PC-9 (cell line): ENCODE measurements around the gene FOLR1. TPM values are rescaled to one million over a fixed set of nuclear protein-coding genes. Genes with fewer than 3 reads are reported as not detected.

Experiments used
- BruUV-seq: library from RNA; stranded (reverse); fragments of 400-500 nt; replicated peaks from 2 replicates; lab custom pipeline; 2021; lab: Mats Ljungman, UMichigan
- CTCF ChIA-PET: fragments of 300-600 bp; sonication (Branson Sonifier 250); formaldehyde crosslinking; loops from one replicate; lab custom pipeline; 2022; ENCODE audit warnings: antibody characterized with exemption; lab: Charles Lee
- POLR2A ChIA-PET: fragments of 300-600 bp; sonication (Branson Sonifier 250); formaldehyde crosslinking; loops from one replicate; lab custom pipeline; 2022; ENCODE audit warnings: antibody characterized with exemption; ENCODE audit not compliant: unreplicated experiment; lab: Charles Lee
- DNase-seq, 2 experiments: peaks; one replicate each; pipeline versions ENCODE4 v3.0.0 to v3.0.0-alpha.2; 2015 to 2022; ENCODE audit warnings: mixed read lengths in 1 of 2
- H2AFZ ChIP-seq: fragments of 200-600 bp; sonication (generic); 2 replicates; pipeline ENCODE4 v1.8.1; 2017; ENCODE audit warnings: antibody characterized with exemption
- H3F3A ChIP-seq: fragments of 200-600 bp; sonication (generic); 2 replicates; pipeline ENCODE4 v1.8.1; 2017; ENCODE audit warnings: antibody characterized with exemption, mild to moderate bottlenecking, low read depth; ENCODE audit not compliant: insufficient read depth
- H3K27ac ChIP-seq: fragments of 200-600 bp; sonication (generic); 2 replicates; pipeline ENCODE4 v1.6.1; 2016; ENCODE audit warnings: mixed run types
- H3K27me3 ChIP-seq: fragments of 200-600 bp; sonication (generic); 2 replicates; pipeline ENCODE4 v1.6.1; 2016; ENCODE audit warnings: low read depth, mixed run types; ENCODE audit not compliant: insufficient read depth
- H3K36me3 ChIP-seq: fragments of 200-600 bp; sonication (generic); 2 replicates; pipeline ENCODE4 v1.6.1; 2016; ENCODE audit warnings: low read depth, mixed run types
- H3K4me1 ChIP-seq: fragments of 200-600 bp; sonication (generic); replicated peaks from 2 replicates; pipeline ENCODE4 v1.6.1; 2016; ENCODE audit warnings: mixed run types; ENCODE audit not compliant: insufficient read depth
- H3K4me2 ChIP-seq: fragments of 200-600 bp; sonication (generic); 2 replicates; pipeline ENCODE4 v1.6.1; 2017; ENCODE audit warnings: mixed run types
- H3K4me3 ChIP-seq: fragments of 200-600 bp; sonication (generic); 2 replicates; pipeline ENCODE4 v1.6.1; 2016; ENCODE audit warnings: mixed run types
- H3K79me2 ChIP-seq: fragments of 200-600 bp; sonication (generic); 2 replicates; pipeline ENCODE4 v1.6.1; 2017; ENCODE audit warnings: low read depth, mixed run types
- H3K9me2 ChIP-seq: fragments of 200-600 bp; sonication (generic); 2 replicates; pipeline ENCODE4 v1.8.1; 2017; ENCODE audit warnings: mild to moderate bottlenecking; ENCODE audit not compliant: insufficient read depth
- H3K9me3 ChIP-seq: fragments of 200-600 bp; sonication (generic); 2 replicates; pipeline ENCODE4 v1.8.1; 2016; ENCODE audit warnings: low read depth; ENCODE audit not compliant: insufficient read depth
- H4K20me1 ChIP-seq: fragments of 200-600 bp; sonication (generic); 2 replicates; pipeline ENCODE4 v1.8.1; 2017; ENCODE audit not compliant: insufficient read depth
- CTCF ChIP-seq: fragments of 200-600 bp; sonication (generic); conservative IDR thresholded peaks from 2 replicates; pipeline ENCODE4 v1.6.1; 2017; ENCODE audit warnings: mixed run types, antibody characterized with exemption, mild to moderate bottlenecking, moderate library complexity
- EZH2 ChIP-seq: fragments of 200-600 bp; sonication (generic); IDR thresholded peaks from 2 replicates; pipeline ENCODE4 v1.8.0; 2017; ENCODE audit warnings: antibody characterized with exemption, low read depth
- intact Hi-C: fragments of 100-400 bp; cut with micrococcal nuclease; formaldehyde crosslinking; loops from one replicate; pipeline ENCODE4 v1.10.0; 2022; ENCODE audit not compliant: unreplicated experiment
- total RNA-seq: library from RNA; stranded (reverse); gene quantifications from 2 replicates; pipeline ENCODE4 v1.2.3, GENCODE V29; 2021

The FOLR1 gene
- total RNA-seq, 1 experiment from 2014 or later: 4.7 TPM

DNA sequence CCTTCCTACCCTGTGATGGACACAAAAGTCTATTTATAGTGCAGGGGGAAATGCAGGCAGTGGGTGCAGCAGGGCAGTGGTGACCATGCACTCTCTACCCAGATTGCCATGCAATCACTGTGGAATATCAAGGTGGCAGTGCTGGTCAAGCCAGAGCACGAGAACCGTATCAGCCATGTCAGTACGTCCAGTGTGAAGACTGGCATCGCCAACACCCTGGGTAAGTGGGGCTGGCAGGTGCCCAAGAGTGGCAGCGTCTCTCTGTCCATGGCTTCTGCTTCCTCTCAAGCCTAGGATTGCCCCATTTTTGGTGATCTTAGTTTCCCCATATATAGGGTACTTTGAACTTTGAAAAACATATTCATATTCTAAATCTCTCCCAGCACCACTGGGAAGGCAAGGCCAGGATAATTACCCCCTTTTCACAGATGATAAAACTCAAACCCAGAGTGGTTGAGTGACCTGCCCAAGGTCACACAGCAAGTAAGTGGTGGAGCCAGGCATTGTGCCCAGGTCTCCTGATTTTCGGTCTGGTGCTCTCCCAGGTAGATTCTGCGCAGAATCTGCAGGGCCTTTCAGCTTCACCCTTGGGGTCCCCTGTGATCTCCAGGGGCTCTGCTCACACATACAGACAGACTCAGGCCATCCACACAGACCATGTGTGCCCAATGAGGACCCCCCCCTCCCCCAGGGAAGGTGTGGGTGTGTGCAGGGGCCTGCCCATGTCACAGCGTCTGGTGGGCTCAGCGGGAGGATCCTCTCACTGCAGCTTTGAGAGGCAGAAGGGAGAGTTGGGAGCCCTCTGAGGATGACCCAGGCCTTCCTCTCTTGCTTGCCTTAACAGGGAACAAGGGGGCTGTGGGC is 39.7 kb downstream of the FOLR1 start:
- no peaks in the 10 kb centered on the region for H3K9me2 ChIP-seq
- no peaks in the 10 kb centered on the region for H3K4me1 ChIP-seq
- no peak overlapping the region for H3K4me3 ChIP-seq
- peaks cover 30% of the 10 kb centered on the region for H3K36me3 ChIP-seq
- no peak overlapping the region for H2AFZ ChIP-seq
- peaks cover 9% of the 10 kb centered on the region for H4K20me1 ChIP-seq
- intact Hi-C loops: no loop called here
- CTCF ChIA-PET: no interaction called here
- TF ChIP-seq EZH2: no peak
- TF ChIP-seq CTCF: no peak
- H3K27me3 ChIP-seq: no peaks in the 10 kb centered on the region
- H3K9me3 ChIP-seq: no peaks in the 10 kb centered on the region
- H3K27ac ChIP-seq: no peak overlapping the region
- peaks cover 5% of the 10 kb centered on the region for H3K79me2 ChIP-seq
- DNase-seq: no peak
- POLR2A ChIA-PET: no interaction called here
- H3K4me2 ChIP-seq: no peak overlapping the region
- peaks cover 21% of the 10 kb centered on the region for H3F3A ChIP-seq
- BruUV-seq: no TSS peak

DNA sequence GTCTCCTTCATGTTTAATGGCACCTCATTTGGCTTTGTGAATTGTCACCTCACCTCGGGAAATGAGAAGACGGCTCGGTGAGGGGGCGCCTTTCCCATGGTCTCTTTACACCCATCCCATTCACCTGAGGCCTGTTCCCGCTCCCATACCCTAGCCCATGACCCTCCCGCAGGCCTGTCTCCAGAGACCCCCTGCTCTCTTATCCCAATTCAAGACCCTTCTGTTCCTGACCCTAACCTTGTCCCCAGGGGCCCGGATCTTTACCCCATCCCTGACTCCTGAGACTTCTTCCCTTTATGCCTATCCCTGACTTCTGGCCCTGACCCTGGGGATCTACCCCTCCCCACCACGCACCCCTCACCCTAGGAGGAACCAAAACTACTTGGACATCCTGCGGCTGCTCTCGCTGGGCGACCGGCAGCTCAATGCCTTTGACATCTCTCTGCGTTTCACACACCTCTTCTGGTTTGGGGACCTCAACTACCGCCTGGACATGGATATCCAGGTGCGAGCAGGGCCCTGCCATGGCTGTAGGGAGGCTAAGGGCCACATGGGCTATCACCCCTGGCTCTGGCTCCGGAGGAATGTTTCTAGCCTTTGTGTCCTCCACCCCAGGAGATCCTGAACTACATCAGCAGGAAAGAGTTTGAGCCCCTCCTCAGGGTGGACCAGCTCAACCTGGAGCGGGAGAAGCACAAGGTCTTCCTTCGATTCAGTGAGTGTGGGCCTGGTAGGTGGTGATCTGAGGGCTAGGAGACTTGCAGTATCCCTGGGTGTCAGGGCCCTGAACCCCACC is 40.5 kb downstream of the FOLR1 start:
- Histone ChIP-seq H3K4me2 (no peak overlapping the region), H3K79me2 (no peaks in the 10 kb centered on the region), H4K20me1 (peaks cover 9% of the 10 kb centered on the region), H3K27me3 (no peaks in the 10 kb centered on the region), H3K9me3 (no peaks in the 10 kb centered on the region), H3K27ac (no peak overlapping the region), H3K36me3 (peaks cover 24% of the 10 kb centered on the region), H2AFZ (no peak overlapping the region), H3K4me3 (no peak overlapping the region), H3K4me1 (no peaks in the 10 kb centered on the region), H3K9me2 (no peaks in the 10 kb centered on the region), H3F3A (peaks cover 27% of the 10 kb centered on the region)
- CTCF ChIA-PET: no interaction called here
- no TSS peak for BruUV-seq
- intact Hi-C loops: no loop called here
- POLR2A ChIA-PET: no interaction called here
- no peak for DNase-seq
- TF ChIP-seq EZH2: no peak
- TF ChIP-seq CTCF: no peak

- ChIA-PET POLR2A (no interaction called here), CTCF (no interaction called here)
- Histone ChIP-seq H4K20me1 (peaks cover 17% of the 10 kb centered on the region), H3K27me3 (no peaks in the 10 kb centered on the region), H2AFZ (no peak overlapping the region), H3F3A (peaks cover 34% of the 10 kb centered on the region), H3K36me3 (peaks cover 28% of the 10 kb centered on the region), H3K9me3 (no peaks in the 10 kb centered on the region), H3K4me3 (no peak overlapping the region), H3K4me2 (no peak overlapping the region), H3K4me1 (no peaks in the 10 kb centered on the region), H3K79me2 (no peaks in the 10 kb centered on the region), H3K27ac (no peak overlapping the region), H3K9me2 (no peaks in the 10 kb centered on the region)
- no peak for TF ChIP-seq CTCF
- TF ChIP-seq EZH2: no peak
- BruUV-seq: no TSS peak
- intact Hi-C loops: no loop called here
- no peak for DNase-seq
These were observed 41.3 kb downstream of the FOLR1 start for GRCh38 chr11:72233056-72233772.
